Measurements from ENCODE around the gene FAM124A. TPM values are rescaled to one million over a fixed set of nuclear protein-coding genes. Genes with fewer than 3 reads are reported as not detected.
A peak's percentile ranks its signal among the peaks of the same experiment; 100 is the strongest.

The FAM124A gene
- total and polyA plus RNA-seq, 7 donors, result 0.23 to 18.3 (median 11.7) TPM

GRCh38 chr13:51213173-51213728 is 8.9 kb upstream of the FAM124A start:
- intact Hi-C loops (cut with DNase I), result no loop called here
- TF ChIP-seq CTCF (IDR thresholded peaks at IDR 0.05), result no peak
- no peak for TF ChIP-seq POLR2AphosphoS5 (IDR thresholded peaks at IDR 0.05)
- Histone ChIP-seq H3K36me3 (no peaks in the 10 kb centered on the region), H3K4me3 (no peak overlapping the region), H3K27ac (no peak overlapping the region), H3K4me1 (no peaks in the 10 kb centered on the region), H3K9me3 (no peaks in the 10 kb centered on the region), H3K27me3 (peaks cover 0 to 13% (median 0%) of the 10 kb centered on the region in 3 donors)
- WGBS, 2 donors, result 56 to 66% methylated on average over 6 of the region's 6 CpGs
- no peak for DNase-seq

- no peaks in the 10 kb centered on the region for H3K36me3 ChIP-seq
- no peak overlapping the region for H3K27ac ChIP-seq
- H3K9me3 ChIP-seq, result no peaks in the 10 kb centered on the region
- peaks cover 0 to 15% (median 13%) of the 10 kb centered on the region in 4 donors for H3K4me1 ChIP-seq
- intact Hi-C loops (cut with DNase I), result no loop called here
- DNase-seq, result no peak
- no peak overlapping the region for H3K4me3 ChIP-seq
- TF ChIP-seq CTCF (IDR thresholded peaks at IDR 0.05), result no peak
- TF ChIP-seq POLR2A (IDR thresholded peaks at IDR 0.05), result no peak
- no peak for TF ChIP-seq EP300 (IDR thresholded peaks at IDR 0.05)
- no peak for TF ChIP-seq POLR2AphosphoS5 (IDR thresholded peaks at IDR 0.05)
- WGBS, 2 donors, result 84 to 88% methylated on average over 4 of the region's 4 CpGs
- no peaks in the 10 kb centered on the region for H3K27me3 ChIP-seq
Observed at GRCh38 chr13:51218626-51219025, 3.6 kb upstream of the FAM124A start.

- no peak overlapping the region for H3K4me3 ChIP-seq
- no peak overlapping the region for H3K27ac ChIP-seq
- no peaks in the 10 kb centered on the region for H3K9me3 ChIP-seq
- H3K4me1 ChIP-seq, result peaks cover 0 to 34% (median 29%) of the 10 kb centered on the region in 4 donors
- no peak for DNase-seq
- H3K27me3 ChIP-seq, result no peaks in the 10 kb centered on the region
- H3K36me3 ChIP-seq, result no peaks in the 10 kb centered on the region
- no peak for TF ChIP-seq POLR2AphosphoS5 (IDR thresholded peaks at IDR 0.05)
- no peak for TF ChIP-seq EP300 (IDR thresholded peaks at IDR 0.05)
- no peak for TF ChIP-seq CTCF (IDR thresholded peaks at IDR 0.05)
- TF ChIP-seq POLR2A (IDR thresholded peaks at IDR 0.05), result no peak
- intact Hi-C loops (cut with DNase I), result loop anchor here (5.0 kb wide), 2 partner anchors 68 to 582 kb away; partner anchors contain the start of gene DHRS12
- 82 to 94% methylated on average over 2 of the region's 2 CpGs for WGBS, 2 donors
Observed at GRCh38 chr13:51220706-51221105, 1.5 kb upstream of the FAM124A start.

- intact Hi-C loops (cut with DNase I), result loop anchor here (5.0 kb wide), 2 partner anchors 69 to 581 kb away; partner anchors contain the start of gene DHRS12
- no peak for DNase-seq
- 20 to 58% methylated on average over 4 of the region's 4 CpGs for WGBS, 2 donors
- Histone ChIP-seq H3K36me3 (no peaks in the 10 kb centered on the region), H3K27me3 (no peaks in the 10 kb centered on the region), H3K27ac (no peak overlapping the region), H3K4me3 (no peak overlapping the region), H3K4me1 (peaks cover 0 to 34% (median 30%) of the 10 kb centered on the region in 4 donors), H3K9me3 (no peaks in the 10 kb centered on the region)
- TF ChIP-seq EP300 (IDR thresholded peaks at IDR 0.05), result no peak
- no peak for TF ChIP-seq POLR2AphosphoS5 (IDR thresholded peaks at IDR 0.05)
- no peak for TF ChIP-seq CTCF (IDR thresholded peaks at IDR 0.05)
- no peak for TF ChIP-seq POLR2A (IDR thresholded peaks at IDR 0.05)
Observed at GRCh38 chr13:51221108-51221507, 1.1 kb upstream of the FAM124A start.

GRCh38 chr13:51221674-51222036 is 543 bp upstream of the FAM124A start:
- 2 to 3% methylated on average over 11 of the region's 11 CpGs for WGBS, 2 donors
- Histone ChIP-seq H3K27me3 (no peaks in the 10 kb centered on the region), H3K4me3 (peak overlapping the region; percentile 34 to 97 (median 92)), H3K36me3 (no peaks in the 10 kb centered on the region), H3K27ac (peak overlapping the region in 3 of 4 donors; percentile 67 to 93 (median 87)), H3K4me1 (peaks cover 0 to 39% (median 32%) of the 10 kb centered on the region in 4 donors), H3K9me3 (no peaks in the 10 kb centered on the region)
- intact Hi-C loops (cut with DNase I), result loop anchor here (1.0 to 5.0 kb wide), 4 partner anchors 65 to 581 kb away; partner anchors contain the start of genes DHRS12 and INTS6
- DNase-seq, result peak; percentile 69
- TF ChIP-seq POLR2A (IDR thresholded peaks at IDR 0.05) (no peak), CTCF (IDR thresholded peaks at IDR 0.05) (no peak), EP300 (IDR thresholded peaks at IDR 0.05) (no peak), POLR2AphosphoS5 (IDR thresholded peaks at IDR 0.05) (no peak)
